HepG2 (cell line): ENCODE data around the gene SRSF7. TPM values are rescaled to one million over a fixed set of nuclear protein-coding genes. Genes with fewer than 3 reads are reported as not detected.
A peak's percentile ranks its signal among the peaks of the same experiment; 100 is the strongest.

Source experiments
- CEBPG ChIP-seq: IDR thresholded peaks from 2 replicates; pipeline ENCODE4 v1.6.1; 2016
- CENPT ChIP-seq: sonication (generic); formaldehyde crosslinking; IDR thresholded peaks from 2 replicates; pipeline ENCODE4 v1.8.0; 2022; ENCODE audit warnings: low read depth, mild to moderate bottlenecking, moderate library complexity, missing genetic modification reagents
- FOXP1 ChIP-seq, 2 experiments: fragments of 450-650 bp in 1 of 2; IDR thresholded peaks; 2 replicates each; pipeline ENCODE4 v1.6.1; 2017 to 2018; ENCODE audit warnings: antibody characterized with exemption in 1 of 2
- GATAD2A ChIP-seq: IDR thresholded peaks from 2 replicates; pipeline ENCODE4 v1.6.1; 2016
- HNF4G ChIP-seq, 2 experiments: sonication (generic) in 1 of 2; formaldehyde crosslinking in 1 of 2; IDR thresholded peaks; 2 replicates each; pipeline versions ENCODE4 v1.4.0 to v1.6.1; 2011 to 2020; ENCODE audit warnings: borderline replicate concordance in 2 of 2, low read depth in 2 of 2, mild to moderate bottlenecking in 2 of 2, low read length in 1 of 2, missing genetic modification reagents in 1 of 2, moderate library complexity in 1 of 2
- HOXD1 ChIP-seq: sonication (generic); formaldehyde crosslinking; IDR thresholded peaks from 2 replicates; pipeline ENCODE4 v1.5.0; 2020; ENCODE audit warnings: missing genetic modification reagents
- JUN ChIP-seq: sonication (generic); formaldehyde crosslinking; IDR thresholded peaks from 2 replicates; pipeline ENCODE4 v1.4.0; 2020; ENCODE audit warnings: mild to moderate bottlenecking, missing genetic modification reagents
- KLF11 ChIP-seq: IDR thresholded peaks from 2 replicates; pipeline ENCODE4 v1.6.1; 2016; ENCODE audit warnings: missing compliant biosample characterization
- NFYB ChIP-seq: sonication (generic); formaldehyde crosslinking; IDR thresholded peaks from 2 replicates; pipeline ENCODE4 v1.4.0; 2020; ENCODE audit warnings: missing genetic modification reagents
- NONO ChIP-seq, 2 experiments: fragments of 450-650 bp in 1 of 2; sonication (generic) in 1 of 2; formaldehyde crosslinking in 1 of 2; IDR thresholded peaks in 1 of 2; conservative IDR thresholded peaks in 1 of 2; 2 replicates each; pipeline versions ENCODE4 v1.6.1 to v1.8.0; 2017 to 2022; ENCODE audit warnings: mild to moderate bottlenecking in 1 of 2, missing genetic modification reagents in 1 of 2, moderate library complexity in 1 of 2
- PPARG ChIP-seq: conservative IDR thresholded peaks from 2 replicates; pipeline ENCODE4 v1.6.1; 2016; ENCODE audit warnings: missing biosample characterization, missing genetic modification reagents
- RFX1 ChIP-seq: fragments of 450-650 bp; IDR thresholded peaks from 2 replicates; pipeline ENCODE4 v1.6.1; 2017
- RFXANK ChIP-seq: IDR thresholded peaks from 2 replicates; pipeline ENCODE4 v1.6.1; 2016
- U2AF1 ChIP-seq: fragments of 200-400 bp; formaldehyde crosslinking; optimal IDR thresholded peaks from 2 replicates; pipeline ENCODE3; 2017; ENCODE audit warnings: mild to moderate bottlenecking, low read depth, low read length
- ZFAT ChIP-seq: sonication (generic); formaldehyde crosslinking; conservative IDR thresholded peaks from 2 replicates; pipeline ENCODE4 v1.8.1; 2023; ENCODE audit warnings: missing genetic modification reagents, inconsistent platforms
- ZNF234 ChIP-seq: sonication (generic); formaldehyde crosslinking; conservative IDR thresholded peaks from 2 replicates; pipeline ENCODE4 v1.5.1; 2020; ENCODE audit warnings: mild to moderate bottlenecking, missing genetic modification reagents
- ZNF30 ChIP-seq: sonication (generic); formaldehyde crosslinking; IDR thresholded peaks from 2 replicates; pipeline ENCODE4 v1.5.0; 2020; ENCODE audit warnings: mild to moderate bottlenecking, missing genetic modification reagents
- ZNF383 ChIP-seq: sonication (generic); formaldehyde crosslinking; IDR thresholded peaks from 2 replicates; pipeline ENCODE4 v1.4.0; 2020; ENCODE audit warnings: missing genetic modification reagents, mild to moderate bottlenecking, borderline replicate concordance
- ZNF430 ChIP-seq: sonication (generic); formaldehyde crosslinking; IDR thresholded peaks from 2 replicates; pipeline ENCODE4 v1.9.0; 2021; ENCODE audit warnings: mild to moderate bottlenecking, missing genetic modification reagents
- ZNF543 ChIP-seq: sonication (generic); formaldehyde crosslinking; IDR thresholded peaks from 2 replicates; pipeline ENCODE4 v1.4.0; 2020; ENCODE audit warnings: mild to moderate bottlenecking, missing genetic modification reagents
- ZNF616 ChIP-seq: sonication (generic); formaldehyde crosslinking; IDR thresholded peaks from 2 replicates; pipeline ENCODE4 v1.5.0; 2020; ENCODE audit warnings: low read depth, mild to moderate bottlenecking, missing genetic modification reagents
- ZNF761 ChIP-seq: sonication (generic); formaldehyde crosslinking; conservative IDR thresholded peaks from 2 replicates; pipeline ENCODE4 v1.4.0; 2020; ENCODE audit warnings: mild to moderate bottlenecking, missing genetic modification reagents
- polyA plus RNA-seq, 8 experiments: library from polyadenylated mRNA; depleted of rRNA in 3 of 8; stranded (reverse) in 7 of 8; unstranded in 1 of 8; fragments of >200 nt; fragmentation: Illumina TruSeq in 4 of 8; extraction: Trizol in 4 of 8; gene quantifications; 2 replicates each; pipeline versions ENCODE4 v1.2.1 to v1.2.3, GENCODE V29; 2011 to 2016; ENCODE audit warnings: low read depth in 4 of 8, missing spikeins in 1 of 8, mixed read lengths in 1 of 8; ENCODE audit not compliant: insufficient read depth in 1 of 8
- total RNA-seq, 5 experiments: library from RNA; depleted of rRNA; stranded (reverse); fragments of >200 nt; fragmentation: Illumina TruSeq; extraction: Trizol; gene quantifications; 2 replicates each; pipeline ENCODE4 v1.2.3, GENCODE V29; 2016; ENCODE audit warnings: low read depth in 1 of 5
- TF ChIP-seq, protein P1 (sequence below): sonication (generic); formaldehyde crosslinking; IDR thresholded peaks from 2 replicates; pipeline ENCODE4 v1.4.0; 2020; ENCODE audit warnings: mild to moderate bottlenecking, missing genetic modification reagents, borderline replicate concordance
- TF ChIP-seq, protein P2 (sequence below): sonication (generic); formaldehyde crosslinking; IDR thresholded peaks from 2 replicates; pipeline ENCODE4 v1.8.0; 2022; ENCODE audit warnings: mild to moderate bottlenecking, missing genetic modification reagents
- TF ChIP-seq, protein P3 (sequence below): sonication (generic); formaldehyde crosslinking; IDR thresholded peaks from 2 replicates; pipeline ENCODE4 v1.4.0; 2020; ENCODE audit warnings: missing genetic modification reagents, borderline replicate concordance

SRSF7 gene
- total and polyA plus RNA-seq, 2 of the 13 experiments (the other 11 are each of a cell fraction or from before 2014, with no cell fraction given) = 172 to 275 TPM

DNA sequence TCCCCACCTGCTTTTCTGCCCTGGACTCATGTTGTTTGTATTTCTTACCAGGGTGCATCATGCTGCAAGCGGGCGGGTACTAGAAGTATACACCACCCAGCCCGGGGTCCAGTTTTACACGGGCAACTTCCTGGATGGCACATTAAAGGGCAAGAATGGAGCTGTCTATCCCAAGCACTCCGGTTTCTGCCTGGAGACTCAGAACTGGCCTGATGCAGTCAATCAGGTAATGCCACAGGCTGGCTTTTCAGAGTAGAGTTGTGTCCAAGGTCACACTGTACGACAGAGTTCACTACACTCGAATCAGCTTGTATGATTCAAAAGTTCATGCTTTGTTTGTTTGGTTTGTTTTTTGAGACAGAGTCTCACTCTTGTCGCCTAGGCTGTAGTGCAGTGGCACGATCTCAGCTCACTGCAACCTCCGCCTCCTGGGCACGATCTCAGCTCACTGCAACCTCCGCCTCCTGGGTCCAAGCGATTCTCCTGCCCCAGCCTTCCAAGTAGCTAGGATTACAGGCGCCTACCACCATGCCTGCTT, 19.4 kb downstream of the SRSF7 start (continued):
- TF ChIP-seq HNF4G (IDR thresholded peaks at IDR 0.05; ENCODE audit: borderline replicate concordance, low read depth, low read length) (no peak), HNF4G (CRISPR knock-in tag; IDR thresholded peaks at IDR 0.05; ENCODE audit: borderline replicate concordance, low read depth) (no peak), NONO (IDR thresholded peaks at IDR 0.05) (no peak), NONO (CRISPR knock-in tag; conservative IDR thresholded peaks at IDR 0.05) (peak; percentile 74; the same call in 1 of the 2 replicates), ZNF761 (no peak), RFXANK (CRISPR knock-in tag) (no peak), U2AF1 (no peak), HOXD1 (CRISPR knock-in tag) (no peak), PPARG (CRISPR knock-in tag) (peak; percentile 78), ZNF543 (CRISPR knock-in tag) (no peak), KLF11 (CRISPR knock-in tag) (no peak; the same call in 1 of the 2 replicates), ZNF616 (CRISPR knock-in tag) (no peak), ZNF234 (no peak), CEBPG (CRISPR knock-in tag) (0 out of 2 replicates have a peak, but pooled peaks have one; percentile 14), NFYB (CRISPR knock-in tag) (no peak), CENPT (no peak), FOXP1 (IDR thresholded peaks at IDR 0.05) (no peak), FOXP1 (CRISPR knock-in tag; IDR thresholded peaks at IDR 0.05) (peak; percentile 65), ZNF383 (no peak), ZFAT (peak; percentile 97), JUN (CRISPR knock-in tag) (0 out of 2 replicates have a peak, but pooled peaks have one; percentile 4), RFX1 (no peak), ZNF30 (no peak), GATAD2A (CRISPR knock-in tag) (peak; percentile 87), ZNF430 (no peak)
- TF ChIP-seq, protein P1, sequence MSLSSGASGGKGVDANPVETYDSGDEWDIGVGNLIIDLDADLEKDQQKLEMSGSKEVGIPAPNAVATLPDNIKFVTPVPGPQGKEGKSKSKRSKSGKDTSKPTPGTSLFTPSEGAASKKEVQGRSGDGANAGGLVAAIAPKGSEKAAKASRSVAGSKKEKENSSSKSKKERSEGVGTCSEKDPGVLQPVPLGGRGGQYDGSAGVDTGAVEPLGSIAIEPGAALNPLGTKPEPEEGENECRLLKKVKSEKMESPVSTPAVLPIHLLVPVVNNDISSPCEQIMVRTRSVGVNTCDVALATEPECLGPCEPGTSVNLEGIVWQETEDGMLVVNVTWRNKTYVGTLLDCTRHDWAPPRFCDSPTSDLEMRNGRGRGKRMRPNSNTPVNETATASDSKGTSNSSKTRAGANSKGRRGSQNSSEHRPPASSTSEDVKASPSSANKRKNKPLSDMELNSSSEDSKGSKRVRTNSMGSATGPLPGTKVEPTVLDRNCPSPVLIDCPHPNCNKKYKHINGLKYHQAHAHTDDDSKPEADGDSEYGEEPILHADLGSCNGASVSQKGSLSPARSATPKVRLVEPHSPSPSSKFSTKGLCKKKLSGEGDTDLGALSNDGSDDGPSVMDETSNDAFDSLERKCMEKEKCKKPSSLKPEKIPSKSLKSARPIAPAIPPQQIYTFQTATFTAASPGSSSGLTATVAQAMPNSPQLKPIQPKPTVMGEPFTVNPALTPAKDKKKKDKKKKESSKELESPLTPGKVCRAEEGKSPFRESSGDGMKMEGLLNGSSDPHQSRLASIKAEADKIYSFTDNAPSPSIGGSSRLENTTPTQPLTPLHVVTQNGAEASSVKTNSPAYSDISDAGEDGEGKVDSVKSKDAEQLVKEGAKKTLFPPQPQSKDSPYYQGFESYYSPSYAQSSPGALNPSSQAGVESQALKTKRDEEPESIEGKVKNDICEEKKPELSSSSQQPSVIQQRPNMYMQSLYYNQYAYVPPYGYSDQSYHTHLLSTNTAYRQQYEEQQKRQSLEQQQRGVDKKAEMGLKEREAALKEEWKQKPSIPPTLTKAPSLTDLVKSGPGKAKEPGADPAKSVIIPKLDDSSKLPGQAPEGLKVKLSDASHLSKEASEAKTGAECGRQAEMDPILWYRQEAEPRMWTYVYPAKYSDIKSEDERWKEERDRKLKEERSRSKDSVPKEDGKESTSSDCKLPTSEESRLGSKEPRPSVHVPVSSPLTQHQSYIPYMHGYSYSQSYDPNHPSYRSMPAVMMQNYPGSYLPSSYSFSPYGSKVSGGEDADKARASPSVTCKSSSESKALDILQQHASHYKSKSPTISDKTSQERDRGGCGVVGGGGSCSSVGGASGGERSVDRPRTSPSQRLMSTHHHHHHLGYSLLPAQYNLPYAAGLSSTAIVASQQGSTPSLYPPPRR (CRISPR knock-in tag) = peak; percentile 44; the same call in 1 of the 2 replicates
- TF ChIP-seq, protein P2, sequence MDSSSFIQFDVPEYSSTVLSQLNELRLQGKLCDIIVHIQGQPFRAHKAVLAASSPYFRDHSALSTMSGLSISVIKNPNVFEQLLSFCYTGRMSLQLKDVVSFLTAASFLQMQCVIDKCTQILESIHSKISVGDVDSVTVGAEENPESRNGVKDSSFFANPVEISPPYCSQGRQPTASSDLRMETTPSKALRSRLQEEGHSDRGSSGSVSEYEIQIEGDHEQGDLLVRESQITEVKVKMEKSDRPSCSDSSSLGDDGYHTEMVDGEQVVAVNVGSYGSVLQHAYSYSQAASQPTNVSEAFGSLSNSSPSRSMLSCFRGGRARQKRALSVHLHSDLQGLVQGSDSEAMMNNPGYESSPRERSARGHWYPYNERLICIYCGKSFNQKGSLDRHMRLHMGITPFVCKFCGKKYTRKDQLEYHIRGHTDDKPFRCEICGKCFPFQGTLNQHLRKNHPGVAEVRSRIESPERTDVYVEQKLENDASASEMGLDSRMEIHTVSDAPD = no peak
- TF ChIP-seq, protein P3, sequence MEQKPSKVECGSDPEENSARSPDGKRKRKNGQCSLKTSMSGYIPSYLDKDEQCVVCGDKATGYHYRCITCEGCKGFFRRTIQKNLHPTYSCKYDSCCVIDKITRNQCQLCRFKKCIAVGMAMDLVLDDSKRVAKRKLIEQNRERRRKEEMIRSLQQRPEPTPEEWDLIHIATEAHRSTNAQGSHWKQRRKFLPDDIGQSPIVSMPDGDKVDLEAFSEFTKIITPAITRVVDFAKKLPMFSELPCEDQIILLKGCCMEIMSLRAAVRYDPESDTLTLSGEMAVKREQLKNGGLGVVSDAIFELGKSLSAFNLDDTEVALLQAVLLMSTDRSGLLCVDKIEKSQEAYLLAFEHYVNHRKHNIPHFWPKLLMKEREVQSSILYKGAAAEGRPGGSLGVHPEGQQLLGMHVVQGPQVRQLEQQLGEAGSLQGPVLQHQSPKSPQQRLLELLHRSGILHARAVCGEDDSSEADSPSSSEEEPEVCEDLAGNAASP (CRISPR knock-in tag) = no peak
